Activated naive CD4-positive, alpha-beta T cell treated with anti-CD3 and anti-CD28 coated beads, Interleukin-2, amount 10 ng/mL, durations not matched to agents 7 days and 5 days (primary cell): Measurements from ENCODE around the gene MTTP.

Experiments
- CTCF ChIA-PET: fragments of 350-600 bp; sonication (Branson Sonifier 250); formaldehyde crosslinking; loops from one replicate; lab custom pipeline; 2021; ENCODE audit warnings: antibody characterized with exemption; lab: Charles Lee
- DNase-seq: peaks from one replicate; pipeline ENCODE4 v3.0.0-alpha.2; 2020
- H3K27ac Mint-ChIP-seq: one replicate; pipeline ENCODE4 v1.8.0; 2021; ENCODE audit warnings: mild to moderate bottlenecking, moderate library complexity, mixed read lengths
- H3K27me3 Mint-ChIP-seq: one replicate; pipeline ENCODE4 v1.8.0; 2021; ENCODE audit warnings: mild to moderate bottlenecking, mixed read lengths
- H3K36me3 Mint-ChIP-seq: one replicate; pipeline ENCODE4 v1.8.0; 2021; ENCODE audit warnings: mixed read lengths
- H3K4me1 Mint-ChIP-seq: one replicate; pipeline ENCODE4 v1.8.0; 2021; ENCODE audit warnings: mixed read lengths
- H3K4me3 Mint-ChIP-seq: one replicate; pipeline ENCODE4 v1.8.0; 2021; ENCODE audit warnings: mild to moderate bottlenecking, moderate library complexity, mixed read lengths
- H3K9me3 Mint-ChIP-seq: one replicate; pipeline ENCODE4 v1.8.0; 2021; ENCODE audit warnings: mixed read lengths

The MTTP gene

GRCh38 chr4:99640676-99641075 lies 66.1 kb downstream of the MTTP start:
- no peaks in the 10 kb centered on the region for H3K36me3 Mint-ChIP-seq
- H3K4me3 Mint-ChIP-seq: no peak overlapping the region
- no peaks in the 10 kb centered on the region for H3K9me3 Mint-ChIP-seq
- no peaks in the 10 kb centered on the region for H3K4me1 Mint-ChIP-seq
- CTCF ChIA-PET: no interaction called here
- no peak overlapping the region for H3K27ac Mint-ChIP-seq
- H3K27me3 Mint-ChIP-seq: peaks cover 4% of the 10 kb centered on the region
- DNase-seq: no peak

DNA sequence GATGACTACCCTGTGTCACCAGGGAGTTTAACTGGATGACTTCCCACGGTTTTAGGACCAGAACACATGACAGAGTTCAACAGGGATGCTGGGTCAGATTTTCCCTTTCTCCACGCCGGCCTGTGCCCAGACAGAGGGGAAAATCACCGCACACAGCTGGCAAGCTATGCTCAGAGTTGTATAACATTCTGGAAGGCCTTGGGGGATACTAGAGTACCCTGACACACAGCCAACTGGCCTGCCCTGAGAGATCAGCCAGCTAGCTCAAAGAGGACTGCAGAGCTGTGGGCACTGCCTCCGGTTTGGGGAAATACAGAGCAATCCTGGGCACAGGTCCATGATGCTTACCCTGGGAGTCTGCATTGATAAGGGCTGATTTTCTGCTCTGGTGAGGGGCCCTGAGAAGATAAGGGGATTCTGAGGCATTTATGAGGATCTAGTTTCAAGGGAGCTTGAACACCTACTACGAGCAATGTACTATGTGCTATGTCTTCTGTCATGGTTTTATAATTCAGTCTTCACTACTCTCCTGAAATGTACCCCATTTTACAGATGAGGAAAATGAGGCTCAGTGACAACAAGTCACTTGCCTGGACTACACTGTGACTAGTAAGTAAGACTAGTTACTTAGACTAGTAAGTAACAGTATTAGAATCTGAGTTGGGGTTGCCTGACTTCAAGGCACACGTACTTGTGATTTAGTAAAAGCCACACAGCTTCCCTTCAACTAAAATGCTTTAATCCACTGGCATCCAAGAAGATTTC lies 68.3 kb downstream of the MTTP start:
- CTCF ChIA-PET: no interaction called here
- Mint-ChIP-seq H3K36me3 (no peaks in the 10 kb centered on the region), H3K4me1 (no peaks in the 10 kb centered on the region), H3K27me3 (peaks cover 8% of the 10 kb centered on the region), H3K27ac (no peak overlapping the region), H3K4me3 (no peak overlapping the region), H3K9me3 (no peaks in the 10 kb centered on the region)
- no peak for DNase-seq

- Mint-ChIP-seq H3K36me3 (no peaks in the 10 kb centered on the region), H3K4me1 (no peaks in the 10 kb centered on the region), H3K27me3 (peaks cover 11% of the 10 kb centered on the region), H3K4me3 (no peak overlapping the region), H3K27ac (no peak overlapping the region), H3K9me3 (no peaks in the 10 kb centered on the region)
- CTCF ChIA-PET: interaction anchor here (1.5 kb wide), 1 partner anchor 164 kb away, joined by 5 read pairs; no protein-coding TSS in a partner anchor
- DNase-seq: no peak
Observed at GRCh38 chr4:99644453-99644852, 69.8 kb downstream of the MTTP start.

DNA sequence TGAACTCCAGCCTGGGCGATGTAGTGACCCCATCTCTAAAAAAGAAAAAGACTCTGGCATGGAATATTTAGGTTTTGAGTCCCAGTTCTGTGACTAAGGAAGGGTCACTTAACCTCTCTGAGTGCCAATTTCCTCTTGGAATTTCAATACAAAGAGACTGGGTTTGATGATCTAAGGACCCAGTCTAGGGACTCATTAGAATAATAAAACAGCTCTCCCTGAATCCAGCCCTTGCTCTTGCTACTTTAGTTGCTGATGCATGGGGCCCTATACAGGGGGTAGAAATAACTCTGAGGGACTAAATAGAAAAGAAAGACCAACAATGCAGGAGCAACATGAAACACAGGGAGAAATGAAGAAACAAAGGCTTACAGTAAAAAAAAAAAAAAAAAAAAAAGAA lies 70.4 kb downstream of the MTTP start:
- H3K4me3 Mint-ChIP-seq: no peak overlapping the region
- no peaks in the 10 kb centered on the region for H3K4me1 Mint-ChIP-seq
- peaks cover 14% of the 10 kb centered on the region for H3K27me3 Mint-ChIP-seq
- H3K36me3 Mint-ChIP-seq: no peaks in the 10 kb centered on the region
- no peaks in the 10 kb centered on the region for H3K9me3 Mint-ChIP-seq
- CTCF ChIA-PET: interaction anchor here (1.5 kb wide), 1 partner anchor 163 kb away, joined by 5 read pairs; no protein-coding TSS in a partner anchor
- no peak for DNase-seq
- no peak overlapping the region for H3K27ac Mint-ChIP-seq

DNA sequence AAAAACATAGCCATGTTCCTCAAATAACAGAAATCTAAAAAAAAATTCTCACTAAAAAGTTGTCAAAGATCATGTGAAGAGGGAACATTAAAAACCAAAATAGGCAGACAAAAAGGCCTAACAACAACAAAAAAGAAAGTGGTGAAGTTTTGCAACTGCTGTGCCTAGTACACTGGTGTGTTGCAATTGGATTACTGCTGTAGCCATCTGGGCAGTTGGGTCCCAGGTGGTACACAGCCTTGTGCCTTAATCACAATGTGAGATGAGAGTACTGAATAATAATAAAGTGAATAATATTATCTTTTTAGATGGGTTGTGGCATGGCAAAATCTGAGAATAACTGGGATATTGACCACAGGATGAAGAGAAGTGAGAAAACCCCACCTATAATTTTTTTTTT lies 71.0 kb downstream of the MTTP start:
- no peaks in the 10 kb centered on the region for H3K36me3 Mint-ChIP-seq
- H3K4me1 Mint-ChIP-seq: no peaks in the 10 kb centered on the region
- no peaks in the 10 kb centered on the region for H3K9me3 Mint-ChIP-seq
- no peak overlapping the region for H3K27ac Mint-ChIP-seq
- CTCF ChIA-PET: interaction anchor here (1.5 kb wide), 1 partner anchor 163 kb away, joined by 5 read pairs; no protein-coding TSS in a partner anchor
- H3K4me3 Mint-ChIP-seq: no peak overlapping the region
- DNase-seq: no peak
- peaks cover 14% of the 10 kb centered on the region for H3K27me3 Mint-ChIP-seq

DNA sequence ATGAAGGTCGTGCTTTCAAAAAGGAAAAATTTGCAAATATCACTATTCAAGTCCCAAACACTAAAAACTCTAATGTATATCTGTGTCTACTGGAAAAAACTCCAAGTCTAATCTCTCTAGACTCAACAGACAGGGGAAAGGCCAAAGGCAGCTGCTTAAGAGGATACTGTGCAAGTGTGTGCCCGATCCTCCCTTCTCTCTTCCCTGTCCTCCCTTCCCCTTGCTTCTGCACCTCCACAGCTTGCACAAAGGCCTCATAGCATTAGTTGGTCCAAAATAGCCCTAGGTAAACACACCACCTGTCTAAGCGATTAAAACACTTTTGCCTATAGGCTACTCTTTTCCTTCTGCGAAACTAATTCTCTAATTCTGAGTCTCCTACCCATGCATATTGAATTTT lies 72.4 kb downstream of the MTTP start:
- CTCF ChIA-PET: no interaction called here

DNA sequence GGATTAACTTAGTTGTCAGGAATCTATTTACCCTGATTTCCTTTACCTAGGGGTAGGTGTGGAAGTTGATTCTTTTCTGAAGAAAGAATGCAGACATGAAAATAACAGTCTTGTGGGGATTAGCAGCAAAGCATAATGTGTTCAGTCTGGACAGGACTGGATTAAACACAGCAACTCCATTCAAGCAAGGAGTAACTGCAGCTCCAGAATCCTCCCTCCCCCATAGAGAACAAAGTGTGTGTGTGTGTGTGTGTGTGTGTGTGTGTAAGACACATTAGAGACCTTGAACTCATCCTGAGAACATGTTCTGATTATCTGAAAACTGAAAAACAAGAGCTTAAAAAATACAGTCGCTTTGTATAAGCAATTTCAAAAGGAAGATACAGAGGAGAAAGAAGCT lies 73.7 kb downstream of the MTTP start:
- CTCF ChIA-PET: interaction anchor here (0.6 kb wide), 1 partner anchor 35 kb away, joined by 4 read pairs; no protein-coding TSS in a partner anchor
- no peaks in the 10 kb centered on the region for H3K4me1 Mint-ChIP-seq
- H3K27ac Mint-ChIP-seq: no peak overlapping the region
- no peak for DNase-seq
- no peaks in the 10 kb centered on the region for H3K9me3 Mint-ChIP-seq
- peaks cover 10% of the 10 kb centered on the region for H3K27me3 Mint-ChIP-seq
- H3K4me3 Mint-ChIP-seq: no peak overlapping the region
- H3K36me3 Mint-ChIP-seq: no peaks in the 10 kb centered on the region

More for the DNA sequence above, 72.4 kb downstream of the MTTP start:
- no peak for DNase-seq
- no peaks in the 10 kb centered on the region for H3K9me3 Mint-ChIP-seq
- no peak overlapping the region for H3K27ac Mint-ChIP-seq
- no peaks in the 10 kb centered on the region for H3K4me1 Mint-ChIP-seq
- peaks cover 14% of the 10 kb centered on the region for H3K27me3 Mint-ChIP-seq
- H3K36me3 Mint-ChIP-seq: no peaks in the 10 kb centered on the region
- no peak overlapping the region for H3K4me3 Mint-ChIP-seq

GRCh38 chr4:99649208-99649607 lies 74.6 kb downstream of the MTTP start:
- no peak overlapping the region for H3K4me3 Mint-ChIP-seq
- H3K27ac Mint-ChIP-seq: no peak overlapping the region
- CTCF ChIA-PET: no interaction called here
- H3K27me3 Mint-ChIP-seq: peaks cover 10% of the 10 kb centered on the region
- no peaks in the 10 kb centered on the region for H3K9me3 Mint-ChIP-seq
- no peaks in the 10 kb centered on the region for H3K4me1 Mint-ChIP-seq
- no peak for DNase-seq
- H3K36me3 Mint-ChIP-seq: no peaks in the 10 kb centered on the region

DNA sequence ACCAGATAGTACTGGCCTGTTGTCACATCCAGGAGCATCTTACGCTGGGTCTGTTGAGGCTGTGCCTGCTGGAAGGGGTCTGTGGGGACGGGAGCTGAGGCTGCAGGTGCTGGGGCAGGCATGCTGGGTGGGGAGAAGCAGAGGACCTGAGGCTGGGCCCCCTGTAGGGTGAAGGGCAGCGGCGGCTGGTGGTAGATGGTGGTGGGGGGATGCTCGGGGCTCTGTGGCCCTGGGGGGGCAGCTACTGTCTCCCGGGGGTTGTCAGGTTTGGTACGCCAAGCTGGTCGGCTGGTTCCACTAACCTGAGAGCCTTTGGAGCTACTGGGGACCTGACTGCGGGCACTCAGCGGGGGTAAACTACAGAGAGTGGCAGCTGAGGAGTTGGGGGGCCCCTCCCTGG lies 75.2 kb downstream of the MTTP start:
- Mint-ChIP-seq H3K27me3 (peaks cover 10% of the 10 kb centered on the region), H3K36me3 (no peaks in the 10 kb centered on the region), H3K9me3 (no peaks in the 10 kb centered on the region), H3K4me1 (no peaks in the 10 kb centered on the region), H3K27ac (no peak overlapping the region), H3K4me3 (no peak overlapping the region)
- no peak for DNase-seq
- CTCF ChIA-PET: interaction anchor here (0.6 kb wide), 1 partner anchor 158 kb away, joined by 3 read pairs; no protein-coding TSS in a partner anchor

DNA sequence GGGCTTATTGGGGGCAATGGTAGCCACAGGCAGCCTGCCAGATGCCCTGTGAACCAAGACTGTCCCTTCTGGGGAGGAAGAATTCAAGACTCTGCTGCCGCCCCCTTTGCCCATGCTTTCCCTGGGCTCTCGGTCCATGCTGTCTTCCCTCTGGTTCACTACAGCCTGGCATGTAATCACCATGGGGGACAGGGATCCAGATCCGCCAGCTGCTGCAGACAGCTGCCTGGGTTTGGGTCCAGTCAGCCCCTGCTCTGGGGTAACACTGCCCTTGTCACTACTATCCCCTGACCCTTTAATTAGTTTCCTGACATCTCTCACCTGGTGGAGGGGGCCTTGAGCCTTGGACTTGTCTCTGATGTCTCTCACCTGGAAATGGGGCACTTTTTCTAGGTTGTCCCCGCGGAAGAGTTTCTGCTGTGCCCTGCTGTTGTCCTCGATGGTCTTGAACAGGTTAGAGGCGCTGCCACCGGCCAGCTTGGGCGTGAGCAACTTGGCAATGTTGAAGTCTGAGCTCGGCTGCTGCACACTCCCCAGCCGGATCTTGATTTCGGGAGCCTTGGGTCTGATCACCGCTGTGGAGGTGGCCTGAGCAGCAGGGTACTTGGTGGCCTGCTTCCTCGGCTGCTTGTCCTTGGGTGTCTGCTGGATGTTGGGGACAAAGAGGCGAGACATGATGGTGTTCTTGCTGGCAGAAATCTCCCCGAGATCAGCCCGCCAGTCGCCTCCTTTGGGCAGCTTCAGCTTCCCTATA lies 76.6 kb downstream of the MTTP start:
- no peaks in the 10 kb centered on the region for H3K4me1 Mint-ChIP-seq
- no peaks in the 10 kb centered on the region for H3K9me3 Mint-ChIP-seq
- peaks cover 10% of the 10 kb centered on the region for H3K27me3 Mint-ChIP-seq
- CTCF ChIA-PET: no interaction called here
- no peak for DNase-seq
- no peak overlapping the region for H3K27ac Mint-ChIP-seq
- H3K4me3 Mint-ChIP-seq: no peak overlapping the region
- H3K36me3 Mint-ChIP-seq: no peaks in the 10 kb centered on the region

DNA sequence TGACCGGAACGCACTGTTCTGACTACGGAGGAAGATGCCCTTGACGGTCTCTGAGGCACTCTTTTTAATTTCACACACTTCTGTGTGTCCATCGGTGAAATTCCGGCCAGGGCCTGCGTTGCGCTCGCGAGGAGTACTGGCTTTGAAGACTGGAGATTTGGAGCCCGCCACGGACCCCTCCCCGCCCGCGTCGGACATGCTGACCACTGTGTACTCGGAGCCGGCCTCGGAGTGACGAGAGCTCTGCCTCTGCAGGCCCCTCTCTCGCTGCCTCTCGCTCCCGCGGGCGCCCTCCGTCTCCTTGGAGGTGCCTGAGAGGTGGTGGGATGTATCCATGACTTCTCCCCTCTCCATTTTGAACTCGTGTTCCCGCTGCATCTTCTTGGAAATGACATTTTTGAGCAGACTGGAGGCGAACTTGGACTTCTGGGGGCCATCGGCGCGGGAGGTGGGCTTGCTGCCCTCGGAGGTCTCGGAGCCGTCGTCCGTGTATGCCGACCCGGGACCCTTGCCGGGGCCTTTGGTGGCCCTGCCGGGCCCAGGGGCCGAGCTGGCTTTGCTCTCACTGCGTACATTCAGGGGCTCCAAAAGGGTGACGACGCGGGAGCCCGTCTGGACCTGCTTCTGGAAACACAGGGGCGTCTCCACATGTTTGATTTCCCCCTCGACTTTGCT lies 77.3 kb downstream of the MTTP start:
- Mint-ChIP-seq H3K4me3 (no peak overlapping the region), H3K27me3 (peaks cover 9% of the 10 kb centered on the region), H3K9me3 (no peaks in the 10 kb centered on the region), H3K4me1 (no peaks in the 10 kb centered on the region), H3K36me3 (no peaks in the 10 kb centered on the region), H3K27ac (no peak overlapping the region)
- no peak for DNase-seq
- CTCF ChIA-PET: no interaction called here

- H3K36me3 Mint-ChIP-seq: no peaks in the 10 kb centered on the region
- H3K9me3 Mint-ChIP-seq: no peaks in the 10 kb centered on the region
- no peak overlapping the region for H3K4me3 Mint-ChIP-seq
- no peak overlapping the region for H3K27ac Mint-ChIP-seq
- H3K4me1 Mint-ChIP-seq: no peaks in the 10 kb centered on the region
- DNase-seq: no peak
- CTCF ChIA-PET: no interaction called here
- peaks cover 6% of the 10 kb centered on the region for H3K27me3 Mint-ChIP-seq
Observed at GRCh38 chr4:99652596-99653436, 78.2 kb downstream of the MTTP start.

DNA sequence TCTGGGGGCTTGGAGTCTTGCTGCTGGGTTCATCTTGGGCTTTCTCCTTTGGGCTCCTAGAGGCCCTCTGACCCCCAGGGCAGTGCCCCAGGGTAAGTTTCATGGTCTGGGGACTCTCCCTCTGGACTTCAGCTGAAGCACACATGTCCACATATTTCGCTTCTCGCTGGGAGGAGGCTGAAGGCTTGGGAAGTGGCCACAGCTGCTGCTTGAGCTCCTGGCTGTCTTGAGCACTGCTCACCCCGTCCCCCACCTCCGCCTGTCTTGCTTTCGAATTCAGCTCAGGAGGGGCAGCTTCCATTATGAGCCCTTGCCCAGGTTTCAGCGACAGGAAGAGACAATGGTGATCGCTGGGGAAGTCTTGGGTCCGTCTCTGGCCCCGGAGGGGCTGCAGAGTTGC lies 79.3 kb downstream of the MTTP start:
- H3K27me3 Mint-ChIP-seq: peaks cover 6% of the 10 kb centered on the region
- H3K4me1 Mint-ChIP-seq: no peaks in the 10 kb centered on the region
- CTCF ChIA-PET: no interaction called here
- no peaks in the 10 kb centered on the region for H3K36me3 Mint-ChIP-seq
- H3K27ac Mint-ChIP-seq: no peak overlapping the region
- H3K4me3 Mint-ChIP-seq: no peak overlapping the region
- DNase-seq: no peak
- no peaks in the 10 kb centered on the region for H3K9me3 Mint-ChIP-seq

GRCh38 chr4:99654361-99654761 lies 79.7 kb downstream of the MTTP start:
- DNase-seq: no peak
- Mint-ChIP-seq H3K4me1 (no peaks in the 10 kb centered on the region), H3K9me3 (no peaks in the 10 kb centered on the region), H3K27me3 (peaks cover 4% of the 10 kb centered on the region), H3K4me3 (no peak overlapping the region), H3K36me3 (no peaks in the 10 kb centered on the region), H3K27ac (no peak overlapping the region)
- CTCF ChIA-PET: no interaction called here
